Activated naive CD4-positive, alpha-beta T cell treated with anti-CD3 and anti-CD28 coated beads, Interleukin-2, amount 50 U/mL, for 24 hours (primary cell): Measurements from ENCODE around the gene CSMD2.

Experiments used
- H3K27ac Mint-ChIP-seq: one replicate; pipeline ENCODE4 v1.8.0; 2021; ENCODE audit warnings: mild to moderate bottlenecking, mixed read lengths
- H3K27me3 Mint-ChIP-seq: one replicate; pipeline ENCODE4 v1.8.0; 2021; ENCODE audit warnings: mixed read lengths
- H3K36me3 Mint-ChIP-seq: one replicate; pipeline ENCODE4 v1.8.0; 2021; ENCODE audit warnings: mixed read lengths
- H3K4me1 Mint-ChIP-seq: one replicate; pipeline ENCODE4 v1.8.0; 2021; ENCODE audit warnings: mixed read lengths
- H3K4me3 Mint-ChIP-seq: one replicate; pipeline ENCODE4 v1.8.0; 2021; ENCODE audit warnings: mild to moderate bottlenecking, mixed read lengths
- H3K9me3 Mint-ChIP-seq: one replicate; pipeline ENCODE4 v1.8.0; 2021; ENCODE audit warnings: mixed read lengths

CSMD2 gene

GRCh38 chr1:33908324-33908956 lies 256.6 kb downstream of the CSMD2 start:
- Mint-ChIP-seq H3K9me3 (no peaks in the 10 kb centered on the region), H3K36me3 (no peaks in the 10 kb centered on the region), H3K4me1 (no peaks in the 10 kb centered on the region), H3K27me3 (peaks cover 6% of the 10 kb centered on the region), H3K27ac (no peak overlapping the region), H3K4me3 (no peak overlapping the region)

GRCh38 chr1:33906156-33906555 lies 258.9 kb downstream of the CSMD2 start:
- Mint-ChIP-seq H3K4me3 (no peak overlapping the region), H3K27ac (no peak overlapping the region), H3K4me1 (no peaks in the 10 kb centered on the region), H3K27me3 (peaks cover 7% of the 10 kb centered on the region), H3K36me3 (no peaks in the 10 kb centered on the region), H3K9me3 (no peaks in the 10 kb centered on the region)

- Mint-ChIP-seq H3K27me3 (peaks cover 7% of the 10 kb centered on the region), H3K27ac (no peak overlapping the region), H3K4me3 (no peak overlapping the region), H3K9me3 (no peaks in the 10 kb centered on the region), H3K36me3 (no peaks in the 10 kb centered on the region), H3K4me1 (no peaks in the 10 kb centered on the region)
Measured at GRCh38 chr1:33905241-33905640, 259.8 kb downstream of the CSMD2 start.

DNA sequence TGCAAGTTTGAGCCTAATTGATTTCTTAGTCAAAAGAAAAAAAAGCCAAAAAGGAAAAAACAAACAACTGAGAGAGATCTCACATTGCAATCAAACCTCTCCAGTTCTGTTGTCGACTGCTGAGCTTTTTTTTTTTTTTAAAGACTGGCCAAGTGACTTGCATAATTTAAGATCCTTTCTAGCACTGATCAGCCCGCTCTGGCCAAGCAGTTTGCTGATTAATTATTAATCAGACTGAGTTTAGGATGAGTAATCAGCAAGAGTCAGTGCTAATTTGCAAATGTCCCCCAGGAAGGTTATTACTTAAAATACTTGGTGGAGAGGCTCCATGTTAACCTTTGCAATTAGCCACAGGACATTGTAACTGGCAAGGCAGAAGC lies 261.8 kb downstream of the CSMD2 start:
- Mint-ChIP-seq H3K4me3 (no peak overlapping the region), H3K36me3 (no peaks in the 10 kb centered on the region), H3K9me3 (no peaks in the 10 kb centered on the region), H3K27me3 (peaks cover 7% of the 10 kb centered on the region), H3K27ac (no peak overlapping the region), H3K4me1 (no peaks in the 10 kb centered on the region)

DNA sequence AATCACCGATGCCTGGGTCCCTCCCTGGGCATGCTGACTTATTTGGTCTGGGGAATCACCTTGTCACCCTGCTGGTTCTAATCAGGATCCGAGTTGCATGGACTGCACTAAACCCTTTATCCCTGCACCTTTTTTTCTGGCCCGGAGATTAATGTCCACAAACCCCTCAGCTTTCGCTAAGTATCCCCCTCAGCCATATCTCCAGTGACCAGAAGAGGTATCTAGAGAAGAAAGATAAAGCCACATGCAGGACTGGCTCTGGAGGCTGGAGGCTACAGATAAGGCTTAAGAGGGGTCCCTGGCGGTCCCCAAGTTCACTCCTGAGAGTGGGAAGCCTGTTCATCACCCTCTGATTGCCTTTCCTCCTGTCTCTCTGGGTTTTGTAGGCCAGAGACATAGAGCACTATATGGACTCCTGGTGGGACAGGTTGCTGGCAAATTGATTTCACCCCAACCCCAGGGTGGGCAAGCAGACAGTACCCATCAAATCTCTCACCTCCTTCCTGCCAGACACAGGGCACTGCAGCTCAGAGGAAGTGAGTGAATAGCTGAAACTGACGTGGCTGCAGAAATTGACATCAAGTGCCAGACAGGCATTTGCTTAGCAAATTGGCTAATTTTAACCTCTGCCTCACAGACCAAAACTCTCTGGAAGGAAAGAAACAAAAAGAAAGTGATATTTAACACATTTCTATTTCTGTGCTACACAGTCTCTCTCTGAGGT lies 262.4 kb downstream of the CSMD2 start:
- Mint-ChIP-seq H3K27me3 (peaks cover 7% of the 10 kb centered on the region), H3K4me3 (no peak overlapping the region), H3K4me1 (no peaks in the 10 kb centered on the region), H3K9me3 (no peaks in the 10 kb centered on the region), H3K36me3 (no peaks in the 10 kb centered on the region), H3K27ac (no peak overlapping the region)

DNA sequence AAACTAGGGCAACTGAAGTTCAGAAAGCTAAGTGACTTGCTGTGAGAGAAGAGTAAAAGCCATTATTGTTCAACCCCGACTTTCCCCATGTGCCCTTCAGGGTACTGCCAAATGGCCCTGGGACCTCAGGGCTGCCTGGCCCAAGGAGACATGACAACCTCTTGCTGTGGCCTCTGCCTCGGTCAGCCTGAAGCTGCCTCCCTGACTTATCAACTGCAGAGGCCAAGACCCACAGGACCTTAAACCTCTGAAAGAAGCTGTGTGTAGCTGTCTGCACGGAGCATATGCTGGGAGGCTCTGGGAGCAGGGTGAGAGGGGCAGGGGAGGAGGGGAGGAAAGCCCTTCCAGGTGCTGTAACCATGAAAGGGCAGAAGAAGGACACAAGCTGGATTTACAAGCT lies 265.3 kb downstream of the CSMD2 start:
- H3K36me3 Mint-ChIP-seq = no peaks in the 10 kb centered on the region

DNA sequence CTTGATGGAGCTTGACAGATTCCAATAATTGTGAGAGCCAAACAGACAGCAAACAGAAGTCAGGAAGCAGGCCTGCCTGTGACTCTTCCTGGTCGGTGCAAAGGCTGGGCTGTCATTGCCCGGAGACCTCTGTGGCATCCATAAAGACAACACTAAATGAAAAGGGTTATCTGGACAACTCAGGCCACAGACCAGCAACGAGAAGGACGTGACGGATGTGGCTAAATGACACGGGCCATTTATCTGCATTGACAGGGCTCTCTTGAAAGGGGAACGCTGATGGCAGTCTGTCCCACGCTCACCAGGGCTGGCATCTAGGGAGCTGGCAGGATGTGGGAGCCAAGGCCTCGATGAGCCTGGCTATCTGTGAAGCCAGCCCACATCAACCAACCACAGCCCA lies 266.1 kb downstream of the CSMD2 start:
- Mint-ChIP-seq H3K4me3 (no peak overlapping the region), H3K4me1 (no peaks in the 10 kb centered on the region), H3K36me3 (no peaks in the 10 kb centered on the region), H3K27me3 (peaks cover 13% of the 10 kb centered on the region), H3K9me3 (no peaks in the 10 kb centered on the region), H3K27ac (no peak overlapping the region)

More for the DNA sequence above, 265.3 kb downstream of the CSMD2 start:
- Mint-ChIP-seq H3K4me1 (no peaks in the 10 kb centered on the region), H3K27me3 (peaks cover 12% of the 10 kb centered on the region), H3K27ac (no peak overlapping the region), H3K9me3 (no peaks in the 10 kb centered on the region), H3K4me3 (no peak overlapping the region)

DNA sequence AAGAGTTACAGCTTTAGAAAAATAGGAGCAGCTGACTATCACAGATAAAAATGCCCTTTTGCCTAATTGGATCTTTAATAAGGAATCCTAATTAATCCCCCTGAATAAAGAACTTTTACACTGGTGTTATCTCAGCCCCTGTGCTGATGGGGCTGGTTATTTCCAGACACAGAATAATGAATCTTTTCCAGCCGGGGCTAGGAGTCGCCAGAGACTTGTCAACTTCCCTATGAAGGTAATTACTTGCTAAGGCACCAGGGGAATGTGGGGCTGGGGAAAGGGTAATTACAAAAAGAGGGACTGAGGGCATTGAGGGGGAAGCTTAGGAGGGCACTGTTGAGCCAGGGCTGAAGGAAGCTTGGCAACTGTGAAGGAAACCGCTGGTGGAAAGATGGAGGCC lies 266.6 kb downstream of the CSMD2 start:
- Mint-ChIP-seq H3K27ac (no peak overlapping the region), H3K27me3 (peaks cover 9% of the 10 kb centered on the region), H3K4me1 (no peaks in the 10 kb centered on the region), H3K36me3 (no peaks in the 10 kb centered on the region), H3K4me3 (no peak overlapping the region), H3K9me3 (no peaks in the 10 kb centered on the region)

DNA sequence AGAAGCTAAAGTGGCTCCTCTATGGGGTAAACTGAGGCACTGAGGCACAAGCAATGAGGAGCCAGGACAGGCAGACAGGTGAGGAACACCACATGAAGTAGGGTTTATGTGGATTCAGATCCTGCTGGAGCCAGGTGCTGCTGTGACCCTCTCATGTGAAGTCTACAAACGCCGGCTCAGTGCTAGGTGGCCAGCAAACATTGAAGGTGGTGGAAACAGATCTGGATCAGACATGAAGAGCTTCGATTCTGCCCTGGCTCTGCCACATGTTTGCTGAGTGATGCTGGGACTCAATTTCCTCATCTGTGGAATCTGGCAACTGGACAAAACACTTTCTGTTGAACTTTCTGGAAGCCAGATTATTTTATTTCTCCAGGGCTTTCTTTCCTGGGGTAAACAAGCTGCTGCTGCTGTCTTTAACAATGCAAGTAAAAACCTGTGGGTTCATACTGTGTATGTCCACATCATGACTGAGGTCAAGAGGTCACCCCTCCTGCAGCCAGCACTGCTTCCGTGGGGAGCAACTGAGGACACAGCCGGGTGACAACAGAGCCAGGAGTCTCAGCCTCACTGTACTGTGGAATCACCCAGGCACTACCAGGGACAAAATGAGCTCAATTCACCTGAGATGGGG lies 267.8 kb downstream of the CSMD2 start:
- no peak overlapping the region for H3K4me3 Mint-ChIP-seq
- H3K27ac Mint-ChIP-seq = no peak overlapping the region
- H3K9me3 Mint-ChIP-seq = no peaks in the 10 kb centered on the region
- H3K4me1 Mint-ChIP-seq = no peaks in the 10 kb centered on the region
- H3K36me3 Mint-ChIP-seq = no peaks in the 10 kb centered on the region
- H3K27me3 Mint-ChIP-seq = peaks cover 8% of the 10 kb centered on the region

GRCh38 chr1:33895976-33896375 lies 269.1 kb downstream of the CSMD2 start:
- Mint-ChIP-seq H3K27ac (no peak overlapping the region), H3K27me3 (peaks cover 7% of the 10 kb centered on the region), H3K36me3 (no peaks in the 10 kb centered on the region), H3K4me3 (no peak overlapping the region), H3K4me1 (no peaks in the 10 kb centered on the region), H3K9me3 (no peaks in the 10 kb centered on the region)

GRCh38 chr1:33895396-33895795 lies 269.6 kb downstream of the CSMD2 start:
- Mint-ChIP-seq H3K9me3 (no peaks in the 10 kb centered on the region), H3K36me3 (no peaks in the 10 kb centered on the region), H3K4me1 (no peaks in the 10 kb centered on the region), H3K27me3 (peaks cover 7% of the 10 kb centered on the region), H3K4me3 (no peak overlapping the region), H3K27ac (no peak overlapping the region)

DNA sequence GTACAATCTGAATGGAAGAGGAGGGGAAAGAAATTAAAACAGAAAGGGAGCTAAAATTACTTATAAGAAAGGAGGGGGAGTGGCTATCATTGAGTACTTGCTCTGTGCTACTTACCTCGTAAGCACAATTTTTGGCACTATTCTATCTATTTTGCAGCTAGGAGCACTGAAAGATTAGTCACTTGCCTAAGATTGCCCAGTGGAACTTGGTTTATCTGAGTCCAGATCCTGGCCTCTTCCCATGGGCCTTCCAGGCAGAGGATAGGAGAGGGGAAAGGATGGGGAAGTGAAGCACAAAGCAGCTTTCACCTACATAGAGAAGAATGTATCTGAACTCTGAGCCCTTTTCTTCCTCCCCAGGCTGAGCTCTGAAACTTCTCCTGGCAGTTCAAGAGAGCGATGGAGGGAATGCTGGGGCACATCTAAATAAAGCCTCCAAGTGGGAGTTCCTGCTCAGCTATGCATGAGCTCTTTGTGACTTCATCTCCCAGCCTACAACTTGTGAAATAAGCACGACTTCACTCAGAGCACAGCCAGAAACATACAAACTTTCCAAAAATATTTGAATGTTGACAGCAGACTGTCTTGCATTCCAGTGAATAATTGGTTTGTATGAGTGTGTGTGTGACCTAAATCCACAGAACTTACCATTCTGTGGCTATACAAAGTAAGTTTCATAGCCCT lies 271.7 kb downstream of the CSMD2 start:
- H3K27me3 Mint-ChIP-seq = peaks cover 7% of the 10 kb centered on the region
- no peak overlapping the region for H3K4me3 Mint-ChIP-seq
- no peak overlapping the region for H3K27ac Mint-ChIP-seq

GRCh38 chr1:33886496-33886895 lies 278.5 kb downstream of the CSMD2 start:
- Mint-ChIP-seq H3K4me3 (no peak overlapping the region), H3K27me3 (peaks cover 16% of the 10 kb centered on the region), H3K9me3 (no peaks in the 10 kb centered on the region), H3K36me3 (no peaks in the 10 kb centered on the region), H3K4me1 (no peaks in the 10 kb centered on the region), H3K27ac (no peak overlapping the region)

More for the DNA sequence above, 271.7 kb downstream of the CSMD2 start:
- H3K36me3 Mint-ChIP-seq = no peaks in the 10 kb centered on the region
- H3K4me1 Mint-ChIP-seq = no peaks in the 10 kb centered on the region
- no peaks in the 10 kb centered on the region for H3K9me3 Mint-ChIP-seq

DNA sequence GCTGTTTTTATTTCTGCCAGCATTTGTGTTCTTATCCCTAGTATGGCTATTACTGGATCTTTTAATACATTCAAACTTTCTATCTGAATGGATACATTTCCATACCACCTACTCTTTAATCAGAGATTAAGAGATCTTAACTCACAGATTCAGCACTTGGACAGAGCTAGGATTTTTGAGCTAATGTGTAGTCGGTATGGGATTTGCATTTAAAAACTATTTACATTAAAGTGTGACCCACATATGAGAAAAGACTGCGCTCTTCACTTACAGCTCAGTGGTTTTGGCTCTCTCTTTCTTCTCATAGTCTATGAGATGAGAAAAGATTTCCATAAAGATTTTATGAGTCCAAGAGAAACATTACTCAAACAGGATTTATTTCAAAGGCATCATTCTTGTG lies 284.7 kb downstream of the CSMD2 start:
- Mint-ChIP-seq H3K36me3 (no peaks in the 10 kb centered on the region), H3K27me3 (peaks cover 15% of the 10 kb centered on the region), H3K4me1 (no peaks in the 10 kb centered on the region), H3K27ac (no peak overlapping the region), H3K9me3 (no peaks in the 10 kb centered on the region), H3K4me3 (no peak overlapping the region)

- Mint-ChIP-seq H3K4me3 (no peak overlapping the region), H3K27ac (no peak overlapping the region), H3K9me3 (no peaks in the 10 kb centered on the region), H3K27me3 (peaks cover 14% of the 10 kb centered on the region), H3K4me1 (no peaks in the 10 kb centered on the region), H3K36me3 (no peaks in the 10 kb centered on the region)
Measured at GRCh38 chr1:33878392-33878791, 286.6 kb downstream of the CSMD2 start.
